TTC549 (cell line): ENCODE results near the gene DSC3.
A peak's percentile ranks its signal among the peaks of the same experiment; 100 is the strongest.

Experiments used
- FAIRE-seq: peaks from 2 replicates; lab custom pipeline; 2012; peaks lifted over from hg19 to GRCh38; lab: Jason Lieb, UNC

The DSC3 gene

DNA sequence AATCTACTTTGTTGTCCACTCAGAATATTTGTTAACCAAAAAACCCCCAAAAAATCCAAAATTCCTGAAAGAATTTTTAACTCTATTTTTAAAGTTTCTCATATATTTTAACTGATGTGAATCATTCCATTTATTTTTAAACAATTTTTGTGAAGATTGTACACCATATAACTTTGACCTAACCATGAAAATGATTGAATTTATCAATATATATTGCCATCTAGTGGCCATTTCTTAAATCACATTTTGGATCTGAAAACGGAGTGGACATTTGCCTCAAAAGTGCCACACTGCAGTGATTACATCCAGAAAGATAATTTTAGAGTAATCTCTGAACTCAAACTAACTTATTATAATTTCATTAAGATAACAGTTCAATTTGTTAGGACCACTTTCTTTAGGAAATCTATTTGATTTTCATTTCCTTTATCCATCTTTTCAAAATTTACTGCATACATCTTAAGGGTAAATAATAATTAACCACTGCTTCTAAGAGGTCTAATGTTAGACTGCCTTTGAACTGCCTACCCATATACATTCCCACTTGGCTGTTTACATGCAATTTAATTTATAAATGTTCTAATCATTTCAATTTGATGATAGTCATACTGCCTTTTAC lies 71.1 kb downstream of the DSC3 start:
- peak; percentile 89 for FAIRE-seq

GRCh38 chr18:30970196-30970816 lies 72.2 kb downstream of the DSC3 start:
- no peak for FAIRE-seq

GRCh38 chr18:30969670-30970170 lies 72.8 kb downstream of the DSC3 start:
- FAIRE-seq, result no peak

GRCh38 chr18:30967701-30968100 lies 74.8 kb downstream of the DSC3 start:
- no peak for FAIRE-seq

DNA sequence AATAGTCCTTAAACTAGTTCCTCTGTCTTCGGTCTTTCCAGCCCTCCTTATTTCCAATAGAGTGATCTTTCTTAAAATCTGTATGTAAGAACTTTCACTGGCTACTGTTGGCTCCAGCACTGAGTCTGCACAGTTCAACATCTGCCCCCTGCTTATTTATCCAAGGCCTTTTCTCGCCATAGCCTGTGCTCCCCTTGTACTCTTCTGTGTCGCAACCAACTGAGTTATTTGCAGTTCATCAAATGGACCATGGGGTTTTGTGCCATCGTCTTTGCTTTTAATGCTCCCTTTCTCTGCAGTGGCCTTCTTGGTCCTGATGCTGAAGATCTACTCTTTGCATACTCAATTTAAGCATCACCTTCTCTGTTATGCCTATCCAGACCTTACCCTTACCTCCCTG lies 77.3 kb downstream of the DSC3 start:
- FAIRE-seq, result no peak

- no peak for FAIRE-seq
These were observed 81.9 kb downstream of the DSC3 start for GRCh38 chr18:30960661-30961060.

DNA sequence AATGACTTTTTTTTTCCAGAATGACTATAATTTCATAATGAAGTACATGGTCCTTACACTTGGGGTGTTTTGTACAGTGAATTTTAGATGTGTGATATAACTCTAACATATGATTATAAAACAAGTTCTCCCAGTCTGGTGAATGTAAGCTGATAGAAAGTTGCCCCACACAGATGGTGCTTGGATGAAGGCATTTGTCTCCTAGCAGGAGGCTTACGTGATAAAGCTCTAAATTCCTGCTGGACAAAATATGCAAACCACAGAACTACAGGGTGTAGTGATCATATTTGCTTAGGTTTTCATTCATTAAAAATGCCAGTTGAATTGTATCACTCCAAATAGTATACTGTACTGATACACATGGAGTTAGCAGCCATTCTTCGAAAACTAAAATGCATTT lies 85.5 kb downstream of the DSC3 start:
- FAIRE-seq, result no peak

GRCh38 chr18:30954262-30954661 lies 88.3 kb downstream of the DSC3 start:
- FAIRE-seq, result no peak

DNA sequence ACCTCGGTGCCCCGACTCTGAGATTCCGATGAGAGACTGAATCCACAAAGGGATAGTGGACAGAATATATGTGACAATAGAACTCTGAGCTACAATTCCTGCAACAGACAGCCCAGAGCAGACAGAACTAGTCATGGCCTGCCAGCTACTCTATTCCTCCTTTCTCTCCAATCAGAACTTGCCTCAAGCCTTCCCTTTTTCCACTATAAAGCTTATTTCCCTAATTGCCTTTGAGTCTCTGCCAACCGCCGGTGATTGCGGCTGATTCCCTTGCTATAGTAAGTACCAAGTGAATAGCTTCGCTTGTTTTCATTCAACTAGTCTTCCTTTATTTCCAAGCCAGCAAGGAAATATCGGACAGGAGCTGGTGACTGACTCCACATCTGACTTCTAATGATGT lies 96.8 kb downstream of the DSC3 start:
- FAIRE-seq, result no peak

- FAIRE-seq, result no peak
These were observed 97.6 kb downstream of the DSC3 start for GRCh38 chr18:30944773-30945417.

DNA sequence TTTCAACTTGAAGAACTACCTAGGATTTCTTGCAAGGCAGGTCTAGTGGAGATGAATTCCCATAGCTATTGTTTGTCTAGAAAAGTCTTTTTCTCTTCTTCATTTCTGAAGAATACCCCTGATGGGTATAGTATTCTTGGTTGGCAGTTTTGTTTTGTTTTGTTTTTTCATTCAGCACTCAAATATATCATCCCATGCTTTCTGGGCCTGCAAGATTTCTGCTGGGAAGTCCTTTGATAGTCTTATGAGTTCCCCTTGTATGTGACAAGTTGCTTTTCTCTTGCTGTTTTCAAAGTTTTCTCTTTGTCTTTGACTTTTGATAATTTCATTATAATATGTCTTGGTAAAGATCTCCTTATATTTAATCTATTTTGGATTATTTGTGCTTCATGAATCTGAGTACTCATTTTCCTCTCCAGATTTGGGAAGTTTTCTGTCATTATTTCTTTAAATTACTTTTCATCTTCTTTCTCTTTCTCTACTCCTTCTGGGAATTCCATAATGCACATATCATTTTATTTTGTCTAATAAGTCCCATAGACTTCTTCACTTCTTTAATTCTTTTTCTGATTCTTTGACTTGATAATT lies 101.5 kb downstream of the DSC3 start:
- FAIRE-seq, result no peak
